Activated CD4-positive, alpha-beta T cell treated with anti-CD3 and anti-CD28 coated beads, Interleukin-2, amount 50 U/mL, for 48 hours (primary cell): Measurements from ENCODE around the gene EXOC6B.

ENCODE experiments used
- DNase-seq, 2 experiments: peaks; one replicate each; pipeline ENCODE4 v3.0.0-alpha.2; 2020

The EXOC6B gene

DNA sequence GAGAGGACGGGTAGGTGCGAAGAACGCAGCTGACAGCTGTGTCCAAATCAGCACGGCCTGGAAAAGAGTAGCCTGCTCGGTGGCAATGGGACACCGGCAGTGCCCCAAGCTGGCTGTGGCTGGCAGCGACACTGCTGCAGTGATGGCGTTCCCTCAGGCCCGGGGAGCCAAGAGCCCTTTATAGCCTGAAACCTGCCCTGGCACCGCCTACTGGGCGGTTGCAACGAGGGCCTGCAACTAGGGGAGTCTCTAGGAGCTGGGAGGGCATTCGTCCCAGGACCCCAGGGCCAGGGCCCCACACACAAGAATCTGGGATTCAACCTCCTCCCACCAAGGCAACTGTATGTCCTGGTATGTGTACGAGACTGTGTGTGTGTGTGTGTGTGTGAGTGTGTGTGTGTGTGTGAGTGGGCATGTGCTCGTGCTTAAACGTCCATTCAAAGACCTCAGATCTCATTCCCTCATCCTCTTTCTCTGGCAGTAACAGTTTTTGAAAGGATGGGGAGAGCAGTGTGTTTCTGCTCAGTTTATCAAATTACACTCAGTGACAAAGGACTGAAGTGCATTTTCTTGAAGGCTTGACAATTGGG, 671.4 kb downstream of the EXOC6B start:
- no peak for DNase-seq

DNA sequence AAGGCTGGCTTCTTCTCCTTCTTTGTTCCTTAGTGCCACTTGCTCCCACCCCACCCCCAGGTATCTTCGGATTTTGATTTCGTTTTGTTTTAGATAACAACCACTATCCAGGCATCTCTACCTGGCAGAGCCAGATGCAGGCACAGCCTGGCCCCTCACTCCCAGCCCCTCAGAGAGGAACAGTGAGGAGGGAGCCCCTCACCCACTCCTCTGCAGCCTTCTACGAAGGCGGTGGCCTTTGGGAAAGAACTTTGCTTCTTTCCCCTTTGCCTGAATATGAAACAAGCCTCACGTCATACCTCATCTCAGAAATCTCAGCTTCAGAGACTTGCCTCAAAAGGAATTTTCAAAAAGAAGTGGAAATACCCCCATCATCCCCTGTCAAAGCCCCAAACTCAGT, 671.9 kb downstream of the EXOC6B start:
- DNase-seq, result no peak

DNA sequence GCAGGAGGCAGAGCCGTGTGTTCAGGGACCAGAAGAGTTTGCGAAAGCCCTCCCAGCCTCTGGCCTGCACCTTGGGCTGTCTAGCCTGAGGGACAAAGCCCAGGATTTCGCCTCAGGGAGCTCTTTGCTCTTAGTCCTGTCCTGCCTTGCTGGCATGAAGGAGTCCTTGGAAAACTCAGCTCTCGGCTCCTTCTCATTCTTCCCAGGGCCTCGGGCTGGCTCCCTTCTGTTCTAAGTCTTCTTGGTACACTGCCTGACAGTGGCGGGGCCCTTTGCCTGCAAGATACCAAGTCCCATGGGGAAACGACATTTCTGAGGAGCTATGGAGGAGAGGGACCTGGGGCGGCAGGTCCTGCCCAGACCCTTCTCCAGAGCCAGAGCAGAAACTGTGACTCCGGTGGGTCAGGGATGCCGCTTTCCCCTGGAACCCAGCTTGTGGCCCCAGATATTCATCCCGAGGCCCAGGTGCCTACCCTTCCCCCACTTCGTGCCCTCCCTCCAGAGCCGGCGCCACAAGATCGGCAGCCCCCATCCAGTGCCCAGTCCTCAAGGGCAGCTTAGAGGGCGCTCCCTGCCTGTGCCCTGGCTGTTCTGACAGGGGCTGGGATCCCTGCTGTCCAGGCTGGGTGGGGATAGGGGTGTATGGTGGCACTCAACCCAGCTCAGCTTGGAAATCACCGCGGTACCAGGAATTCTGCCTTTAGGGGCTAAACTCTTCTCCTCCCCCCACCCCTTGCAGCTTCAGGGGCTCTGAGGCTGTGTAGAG, 672.6 kb downstream of the EXOC6B start:
- DNase-seq, result no peak

DNA sequence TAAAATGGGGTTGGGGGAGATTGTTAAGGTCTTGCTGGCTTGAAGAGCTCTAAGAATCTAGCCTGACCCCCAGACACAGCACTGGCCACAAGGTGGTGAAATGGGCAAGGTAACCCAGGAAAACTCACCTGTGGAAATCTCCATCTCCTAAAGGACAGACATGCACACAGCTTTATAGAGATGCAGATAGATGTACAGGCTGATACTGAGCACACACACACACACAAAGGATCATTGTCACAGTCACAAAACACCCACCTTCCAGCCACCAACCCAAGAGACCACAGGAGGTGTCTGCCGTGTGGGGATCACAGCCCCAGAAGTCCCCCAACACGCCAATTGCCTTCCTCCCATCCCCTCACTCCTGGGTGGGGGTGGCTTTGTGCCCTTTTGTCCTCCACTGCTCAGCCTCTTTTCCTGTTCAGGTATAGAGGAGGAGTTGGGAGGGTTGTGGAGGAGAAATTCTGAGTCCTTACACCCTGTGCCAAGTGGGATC, 674.9 kb downstream of the EXOC6B start:
- no peak for DNase-seq

DNA sequence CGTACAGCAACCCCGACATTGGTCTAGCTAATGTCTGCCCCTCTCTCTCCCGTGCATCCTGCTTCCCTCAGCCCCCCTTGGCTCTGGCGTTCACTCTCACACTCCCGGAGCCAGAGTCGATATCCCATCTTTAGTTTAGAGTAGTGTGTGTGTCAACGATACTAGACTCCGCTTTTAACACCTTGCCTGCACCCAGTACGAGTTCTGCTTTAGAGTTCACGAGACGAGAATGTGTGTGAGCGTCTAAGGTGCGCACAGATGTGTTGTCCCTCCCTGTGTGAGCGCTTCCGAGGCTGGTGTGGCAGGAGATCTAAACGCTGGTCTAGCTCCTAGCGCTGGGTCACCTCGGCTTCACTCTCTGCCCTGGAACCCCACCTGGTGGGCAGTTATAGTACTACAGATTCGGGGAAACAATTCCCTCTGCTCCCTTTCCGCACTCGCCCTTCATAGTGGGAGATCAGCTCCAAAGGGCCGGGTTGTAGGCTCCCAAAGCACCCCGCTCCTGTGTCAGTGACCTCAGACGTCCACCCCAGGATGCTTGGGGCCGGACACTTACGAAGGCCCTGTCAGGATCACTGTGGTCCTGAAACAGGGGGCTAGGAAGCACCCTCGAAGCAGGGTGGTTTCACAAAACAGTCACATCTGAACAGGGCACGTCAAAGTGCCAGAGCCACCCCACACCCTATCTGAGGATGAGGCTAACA, 675.5 kb downstream of the EXOC6B start:
- peak; percentile 74 to 82 for DNase-seq

DNA sequence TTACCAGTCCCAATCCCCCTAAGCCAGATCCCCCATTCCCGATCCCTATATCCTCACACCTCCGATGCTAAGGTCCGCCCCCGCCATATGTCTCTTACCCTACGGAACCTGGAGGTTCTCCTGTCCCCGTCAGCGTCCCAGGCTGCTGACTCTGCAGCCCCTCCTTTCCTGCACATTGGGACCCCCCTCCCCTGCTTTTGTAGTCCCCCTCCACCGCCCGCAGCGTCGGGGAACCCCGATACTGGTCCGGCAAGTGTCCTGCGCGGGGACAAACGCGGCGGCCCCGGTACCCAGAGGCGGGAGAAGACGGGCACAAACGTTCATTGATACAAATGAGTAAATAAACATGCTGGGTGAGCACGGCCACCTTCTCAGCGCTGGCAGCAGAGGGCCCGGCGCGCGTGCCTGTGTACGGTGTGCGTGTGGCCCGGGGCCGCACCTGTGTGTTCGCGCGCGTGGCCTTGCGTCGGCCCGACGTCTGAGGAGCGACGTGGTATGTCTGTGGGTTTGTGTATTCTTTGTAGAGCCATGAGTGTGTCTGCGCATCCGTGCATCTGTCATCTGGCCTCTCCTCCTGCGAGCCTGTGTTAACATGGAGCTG, 676.2 kb downstream of the EXOC6B start:
- peak in 1 of 2 experiments; percentile 21 for DNase-seq

DNA sequence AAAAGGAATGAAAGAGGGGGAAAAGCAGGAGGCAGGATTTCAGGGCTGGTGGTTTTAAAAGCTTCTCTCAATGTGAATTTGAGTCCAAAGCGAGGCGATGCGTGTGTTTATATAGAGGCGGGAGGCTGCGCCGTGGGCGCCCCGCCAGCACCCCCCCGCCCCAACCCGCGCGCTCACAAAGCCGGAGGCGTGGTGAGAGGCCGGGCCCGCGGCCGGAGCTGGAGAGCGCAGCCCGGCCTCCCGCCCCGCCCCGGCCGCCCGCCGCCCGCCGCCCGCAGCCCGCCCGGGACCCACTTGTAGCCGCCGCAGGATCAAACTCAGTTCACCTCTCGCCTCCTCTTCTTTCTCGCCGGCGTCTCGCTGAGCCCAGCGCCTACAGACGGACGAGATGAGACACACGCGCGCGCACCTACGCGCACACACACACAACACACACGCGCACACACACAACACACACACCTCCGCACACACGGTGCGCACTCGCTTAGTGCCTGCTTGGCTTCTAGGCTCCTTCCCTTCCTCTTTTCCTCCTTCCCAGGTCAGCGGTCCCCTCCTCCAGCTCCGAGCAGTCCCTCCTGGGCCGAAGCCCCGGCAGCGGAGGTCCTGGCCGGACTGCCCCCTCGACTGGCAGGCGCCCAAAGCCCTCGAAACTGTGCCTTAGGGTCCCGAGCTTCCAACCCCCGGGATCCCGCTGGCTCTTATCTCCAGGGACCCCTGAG, 676.8 kb downstream of the EXOC6B start:
- DNase-seq, result peak in 1 of 2 experiments; percentile 26

DNA sequence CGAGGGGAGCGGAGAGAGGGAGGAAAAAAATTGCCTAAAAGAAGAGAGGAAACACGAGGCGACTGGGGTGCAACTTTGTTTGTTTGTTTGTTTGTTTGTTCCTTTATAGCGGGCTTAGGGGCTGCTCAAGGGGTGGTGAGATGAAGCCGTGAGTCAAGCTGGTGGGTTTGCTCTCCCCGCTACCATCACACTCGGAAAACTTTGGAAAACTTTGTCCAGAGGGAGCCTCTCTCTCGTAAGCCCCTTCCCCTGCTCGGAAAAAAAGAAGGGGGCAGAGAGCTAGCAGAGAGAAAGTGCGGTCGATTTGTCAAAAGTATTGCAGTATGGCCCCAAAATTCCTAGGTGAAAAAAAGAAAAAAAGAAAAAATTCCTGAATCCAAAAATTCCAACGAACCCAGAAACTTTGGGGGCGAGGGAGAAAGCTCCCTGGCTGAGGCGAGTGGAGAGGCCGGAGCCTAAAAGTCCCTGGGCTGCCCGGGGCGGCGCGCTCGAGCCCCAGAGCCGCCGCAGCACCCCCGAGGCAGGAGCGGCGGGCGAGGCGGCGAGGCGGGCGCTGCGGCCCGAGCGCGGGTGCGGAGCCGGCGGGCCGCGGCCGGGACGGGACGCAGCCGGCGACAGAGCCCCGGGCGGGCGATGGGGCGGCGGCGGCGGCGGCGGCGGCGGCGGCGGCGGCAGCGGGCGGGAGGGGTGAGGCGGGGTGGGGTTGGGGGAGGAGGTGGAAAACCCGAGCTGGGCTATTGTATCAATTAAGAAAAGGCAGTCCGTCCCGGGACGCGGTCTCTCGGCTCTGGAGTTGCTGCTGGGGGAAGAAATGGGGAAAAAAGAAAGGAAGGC, 677.6 kb downstream of the EXOC6B start:
- no peak for DNase-seq

DNA sequence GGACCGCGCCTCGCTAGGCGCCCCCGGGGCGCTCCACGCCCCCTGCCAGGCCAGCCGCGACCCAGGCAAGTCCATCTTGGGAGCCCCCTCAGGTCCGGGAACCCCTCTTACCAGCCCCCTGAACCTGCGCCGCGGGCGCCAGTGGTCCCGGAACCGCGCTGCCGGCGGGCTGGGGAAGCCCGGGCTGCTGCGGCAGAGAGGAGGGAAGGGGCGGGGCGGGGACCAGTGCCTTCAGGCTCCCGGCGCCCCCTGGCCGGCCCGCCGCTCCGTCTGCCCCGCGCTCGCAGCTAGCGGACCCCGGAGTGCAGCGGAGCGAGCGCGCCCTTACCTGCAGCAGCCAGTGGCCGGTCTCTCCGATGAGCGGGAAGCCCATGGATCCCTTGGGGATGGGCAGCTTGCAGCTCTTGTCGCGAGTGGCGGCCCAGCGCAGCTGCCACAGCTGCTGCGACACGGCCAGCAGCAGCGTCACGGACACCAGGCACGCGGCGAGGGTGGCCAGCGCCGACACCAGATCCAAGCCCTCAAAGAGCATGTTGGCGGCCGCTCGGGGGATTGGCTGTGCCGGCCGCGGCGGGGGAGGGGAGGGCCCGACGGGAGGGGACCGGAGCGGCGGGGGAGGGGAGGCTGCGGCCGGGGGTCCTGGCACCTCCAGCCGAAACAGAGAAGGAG, 678.4 kb downstream of the EXOC6B start, which contains the start of gene CYP26B1:
CYP26B1 (minus strand) TSS at position 560 of the 669 bp plus-strand sequence; CDS start at position 532, 28 bp downstream.
- DNase-seq, result peak in 1 of 2 experiments; percentile 9

DNA sequence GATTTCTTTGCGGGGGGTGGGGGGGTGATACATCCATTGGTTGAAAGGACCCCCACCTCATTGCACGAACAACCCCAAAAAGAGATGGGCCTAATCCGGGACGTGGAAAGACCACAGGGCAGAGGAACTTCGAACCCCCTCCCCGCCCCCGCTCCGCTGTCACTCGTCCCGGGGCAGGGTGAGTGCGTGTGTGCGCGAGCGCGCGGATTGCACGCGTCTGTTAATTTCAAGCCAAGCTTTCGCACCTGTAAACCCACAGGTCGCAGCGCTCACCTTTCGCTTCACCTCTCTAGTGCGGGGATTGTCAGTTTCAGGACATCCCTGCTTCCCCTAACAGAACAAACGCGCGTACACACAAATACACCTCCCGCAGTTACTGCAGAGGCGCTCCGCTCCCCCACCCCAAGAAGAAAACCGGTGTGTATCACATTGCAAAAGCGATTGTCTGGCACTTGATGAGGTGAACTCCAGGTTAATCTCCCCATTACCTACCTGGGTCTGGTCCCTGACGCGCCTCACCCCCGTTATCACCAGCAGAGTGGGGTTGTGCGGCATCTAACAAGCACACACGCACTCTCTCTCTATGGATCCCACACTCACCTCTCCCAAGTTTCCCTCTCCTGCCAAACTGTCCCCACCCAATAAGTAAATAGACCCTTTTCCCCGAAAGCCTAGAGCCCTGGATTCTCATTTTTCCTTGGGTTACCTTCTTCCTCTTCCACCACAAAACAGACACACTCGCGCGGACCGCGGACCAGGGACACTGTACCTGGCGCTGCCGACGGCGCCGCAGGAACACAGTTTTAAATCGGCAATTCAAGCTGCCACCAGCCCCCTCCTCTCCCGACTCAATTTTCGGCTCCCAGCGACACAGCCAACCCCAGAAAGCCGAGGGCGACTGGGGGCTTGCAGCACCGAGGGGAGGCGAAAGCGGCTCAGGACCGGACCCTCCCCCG, 679.2 kb downstream of the EXOC6B start:
- peak in 1 of 2 experiments; percentile 7 for DNase-seq

DNA sequence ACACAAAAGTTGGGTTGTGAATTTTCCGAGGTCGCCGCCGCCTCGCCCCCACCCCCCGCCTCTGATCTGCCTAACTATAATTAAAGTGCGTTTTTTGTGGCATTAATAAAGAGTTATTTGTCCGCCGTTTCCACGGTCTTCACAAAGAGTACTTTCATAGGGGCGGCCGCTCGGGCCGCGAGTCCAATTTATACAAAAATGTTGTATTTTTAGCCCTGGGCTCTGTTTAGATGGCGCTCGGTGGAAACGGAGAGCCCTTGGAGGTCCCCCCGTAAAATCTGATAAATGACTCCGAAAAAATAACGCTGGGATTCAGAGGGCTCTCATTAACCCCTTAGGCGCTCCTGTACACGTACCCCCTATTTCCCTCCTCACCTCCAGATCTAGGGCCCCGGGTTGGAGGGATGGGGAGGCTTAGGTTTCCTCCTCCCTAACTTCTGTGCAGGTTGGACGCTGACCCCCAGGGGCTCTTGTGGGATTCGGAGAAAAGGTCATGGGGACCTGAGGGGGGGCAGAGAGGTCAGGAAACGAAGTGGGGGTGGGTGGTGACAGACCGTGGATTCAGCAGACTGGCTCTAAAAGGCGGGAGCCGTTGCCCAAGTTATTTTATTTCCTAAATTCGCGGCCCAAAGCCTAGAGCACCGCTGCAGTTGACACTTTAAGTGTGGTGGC, 680.0 kb downstream of the EXOC6B start:
- no peak for DNase-seq

DNA sequence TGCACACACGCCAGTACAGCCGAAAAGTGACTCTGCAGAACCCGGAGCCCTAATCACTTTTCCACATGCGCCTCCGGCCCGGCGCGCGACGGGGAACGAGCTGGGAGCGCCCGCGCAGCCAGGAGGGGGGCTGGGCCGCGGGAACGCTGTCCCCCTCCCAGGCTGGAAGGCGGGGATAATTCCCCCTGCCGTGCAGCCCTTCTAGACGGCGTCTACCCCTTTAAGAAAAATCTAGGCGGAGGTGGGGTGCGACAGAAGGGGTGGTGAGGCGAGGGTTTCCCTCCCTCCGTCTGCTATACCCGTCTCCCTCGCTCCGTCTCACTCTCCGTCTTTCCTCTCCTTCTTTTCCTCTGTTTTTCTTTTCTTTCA, 680.6 kb downstream of the EXOC6B start:
- no peak for DNase-seq

DNA sequence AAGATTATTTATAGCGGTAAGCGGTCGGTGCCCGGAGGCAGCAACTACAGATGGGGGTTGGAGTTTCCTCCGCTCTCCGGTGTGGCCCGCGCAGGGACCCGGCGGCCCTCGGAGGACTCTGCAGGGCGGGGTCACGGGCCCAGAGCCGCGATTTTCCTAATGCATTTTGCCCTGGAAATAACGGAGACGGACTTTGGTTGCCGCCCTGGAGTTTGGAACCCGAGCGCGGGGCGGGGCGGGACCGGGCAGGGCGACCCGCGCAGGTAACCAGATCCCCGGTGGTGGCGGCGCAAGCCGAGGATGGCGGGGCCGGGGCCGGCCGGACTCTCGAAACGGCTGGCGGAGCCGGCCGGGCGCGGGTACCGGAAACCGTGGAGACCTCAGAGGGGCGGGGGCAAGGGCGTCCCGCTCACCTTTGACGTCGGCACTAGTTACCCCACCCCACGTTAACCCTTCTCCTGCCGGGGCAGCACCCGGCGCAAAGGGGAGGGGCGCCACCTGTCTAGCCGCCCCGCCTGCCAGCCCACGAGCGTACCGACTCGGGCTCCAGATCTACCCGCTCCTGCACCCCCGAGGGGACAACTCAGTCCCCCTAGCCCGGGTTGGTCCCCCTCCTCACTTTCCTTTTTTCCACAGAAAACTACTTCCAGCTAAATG, 681.1 kb downstream of the EXOC6B start:
- peak in 1 of 2 experiments; percentile 13 for DNase-seq

DNA sequence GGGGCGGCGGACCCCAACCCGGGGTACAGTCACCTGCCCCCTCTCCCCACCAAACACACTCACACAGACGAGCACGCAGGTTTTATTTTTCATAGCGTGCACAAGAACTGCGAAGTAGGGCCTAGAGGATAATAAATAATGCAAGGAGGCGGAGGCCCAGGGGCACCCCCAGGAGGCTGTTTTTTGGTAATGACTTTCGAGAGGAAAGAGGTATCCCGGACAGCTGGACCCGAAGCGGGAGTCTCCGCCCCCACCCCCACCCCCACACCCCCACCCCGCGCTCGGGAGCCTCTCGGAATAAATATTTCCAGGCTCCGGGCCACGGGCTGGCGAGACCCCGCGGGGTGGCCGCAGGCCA, 681.6 kb downstream of the EXOC6B start:
- no peak for DNase-seq

DNA sequence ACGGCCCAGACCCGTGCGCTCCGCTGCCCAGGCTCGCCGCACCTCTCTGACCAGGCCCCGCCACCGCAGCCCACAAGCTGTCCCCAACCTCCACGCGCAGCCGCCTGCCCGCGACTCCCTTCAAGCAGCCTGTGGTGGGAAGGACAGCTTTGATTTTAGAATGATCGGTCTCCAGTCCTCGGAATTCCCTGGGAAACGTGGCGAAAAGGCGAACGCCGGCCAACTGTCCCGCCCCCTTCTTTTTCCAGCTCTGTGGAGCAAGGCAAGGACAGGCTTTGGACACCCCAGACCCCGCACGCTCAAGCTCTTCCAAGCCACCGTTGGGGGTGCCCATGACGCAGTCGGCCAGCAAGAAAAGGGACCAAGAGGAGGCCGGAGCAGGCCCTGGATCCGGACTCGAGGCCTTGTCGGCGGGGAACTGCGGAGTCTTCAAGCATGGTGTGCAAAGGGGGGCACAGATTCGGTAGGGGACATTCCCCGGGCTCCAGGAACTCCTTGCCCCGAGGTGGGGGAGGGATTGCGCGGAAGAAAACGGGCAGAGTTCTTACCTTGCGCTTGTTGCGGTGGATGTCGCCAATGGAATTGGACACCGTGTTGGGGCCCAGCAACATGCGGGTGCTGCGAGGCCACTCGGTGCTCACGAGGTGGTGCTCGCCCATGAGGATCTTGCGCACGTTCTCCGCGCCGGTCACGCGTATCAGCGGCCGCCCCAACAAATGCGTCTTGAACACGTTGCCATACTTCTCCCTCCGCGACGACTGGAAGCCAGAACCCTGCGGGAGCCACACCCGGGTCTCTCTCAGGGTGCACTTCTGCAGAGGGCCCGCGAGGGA, 682.2 kb downstream of the EXOC6B start:
- peak in 1 of 2 experiments; percentile 13 for DNase-seq

DNA sequence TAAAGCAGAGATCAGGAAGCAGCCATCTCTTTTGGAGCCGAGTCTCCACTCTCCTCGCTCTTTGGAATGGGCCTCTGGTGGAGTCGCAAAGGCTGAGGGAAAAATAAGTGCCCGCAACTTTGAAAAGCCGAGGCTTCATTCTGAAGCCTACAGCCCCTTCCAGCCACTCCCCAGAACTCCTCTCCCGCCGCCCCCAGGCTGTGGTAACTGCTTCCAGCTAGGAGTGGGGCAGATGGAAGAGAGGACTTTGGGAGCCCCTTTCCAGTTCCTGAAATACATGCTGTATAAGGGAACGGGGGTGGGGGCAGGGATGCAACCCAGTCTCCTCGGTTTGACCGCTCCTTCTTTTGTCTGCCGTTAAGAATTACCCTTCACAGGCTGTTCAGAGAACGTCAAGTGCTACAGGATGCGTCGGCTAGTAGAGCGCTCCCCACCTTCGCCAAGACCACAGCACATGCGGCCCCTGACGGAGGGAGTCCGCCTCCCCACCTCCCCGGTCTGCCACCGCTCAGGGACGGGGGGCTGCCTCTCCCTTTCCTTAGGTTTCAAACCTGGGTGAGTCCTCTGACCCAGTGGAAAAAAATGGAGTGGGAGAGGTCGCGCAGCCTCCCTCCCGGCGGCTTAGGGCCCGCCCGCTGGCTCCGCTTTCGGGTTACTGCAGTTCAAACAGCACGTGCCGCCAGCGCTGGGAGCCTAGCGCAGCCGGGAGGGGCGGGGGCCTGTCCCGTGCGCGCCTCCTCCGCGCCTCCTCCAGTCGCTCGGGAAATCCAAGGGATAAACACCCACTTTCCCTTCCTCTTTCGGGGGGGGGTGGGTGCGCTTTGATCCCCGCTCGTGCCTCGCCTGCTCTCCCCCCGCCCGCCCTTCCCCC, 683.0 kb downstream of the EXOC6B start:
- DNase-seq, result no peak
